Right lobe of liver (tissue), 4 donors: Measurements from ENCODE around the gene MET.

Experiments used
- POLR2A ChIP-seq: fragments of 450-650 bp; IDR thresholded peaks from one replicate; pipeline ENCODE4 v1.6.1; 2017; ENCODE audit warnings: antibody characterized with exemption, mild to moderate bottlenecking
- TF ChIP-seq, protein P1 (sequence below), 4 donors: fragments of 200-600 bp in 3 of 4; fragments of 450-650 bp in 1 of 4; IDR thresholded peaks; one replicate each; pipeline versions ENCODE4 v1.5.1 to v1.8.0; 2016 to 2022; ENCODE audit warnings: antibody characterized with exemption in 4 of 4, mild to moderate bottlenecking in 2 of 4
- donor health status: DM: no; HTN: no; CAD: no.
- donor health status: DM: no; HTN: no; CAD: no.
- donor health status: DM: no; HTN: yes; CAD: no.

DNA sequence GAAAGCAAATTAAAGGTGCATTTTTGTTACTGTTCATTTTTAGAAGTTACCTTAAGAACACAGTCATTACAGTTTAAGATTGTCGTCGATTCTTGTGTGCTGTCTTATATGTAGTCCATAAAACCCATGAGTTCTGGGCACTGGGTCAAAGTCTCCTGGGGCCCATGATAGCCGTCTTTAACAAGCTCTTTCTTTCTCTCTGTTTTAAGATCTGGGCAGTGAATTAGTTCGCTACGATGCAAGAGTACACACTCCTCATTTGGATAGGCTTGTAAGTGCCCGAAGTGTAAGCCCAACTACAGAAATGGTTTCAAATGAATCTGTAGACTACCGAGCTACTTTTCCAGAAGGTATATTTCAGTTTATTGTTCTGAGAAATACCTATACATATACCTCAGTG lies 99.6 kb downstream of the MET start:
- TF ChIP-seq, protein P1, sequence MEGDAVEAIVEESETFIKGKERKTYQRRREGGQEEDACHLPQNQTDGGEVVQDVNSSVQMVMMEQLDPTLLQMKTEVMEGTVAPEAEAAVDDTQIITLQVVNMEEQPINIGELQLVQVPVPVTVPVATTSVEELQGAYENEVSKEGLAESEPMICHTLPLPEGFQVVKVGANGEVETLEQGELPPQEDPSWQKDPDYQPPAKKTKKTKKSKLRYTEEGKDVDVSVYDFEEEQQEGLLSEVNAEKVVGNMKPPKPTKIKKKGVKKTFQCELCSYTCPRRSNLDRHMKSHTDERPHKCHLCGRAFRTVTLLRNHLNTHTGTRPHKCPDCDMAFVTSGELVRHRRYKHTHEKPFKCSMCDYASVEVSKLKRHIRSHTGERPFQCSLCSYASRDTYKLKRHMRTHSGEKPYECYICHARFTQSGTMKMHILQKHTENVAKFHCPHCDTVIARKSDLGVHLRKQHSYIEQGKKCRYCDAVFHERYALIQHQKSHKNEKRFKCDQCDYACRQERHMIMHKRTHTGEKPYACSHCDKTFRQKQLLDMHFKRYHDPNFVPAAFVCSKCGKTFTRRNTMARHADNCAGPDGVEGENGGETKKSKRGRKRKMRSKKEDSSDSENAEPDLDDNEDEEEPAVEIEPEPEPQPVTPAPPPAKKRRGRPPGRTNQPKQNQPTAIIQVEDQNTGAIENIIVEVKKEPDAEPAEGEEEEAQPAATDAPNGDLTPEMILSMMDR (IDR thresholded peaks at IDR 0.05): no peak
- TF ChIP-seq POLR2A: no peak
